Vagina (tissue), 2 donors: ENCODE measurements around the gene C2orf80.

Source experiments
- POLR2A ChIP-seq, 2 donors: fragments of 450-650 bp; IDR thresholded peaks; one replicate each; pipeline ENCODE4 v1.6.1; 2017; ENCODE audit warnings: antibody characterized with exemption in 2 of 2, mild to moderate bottlenecking in 2 of 2, moderate library complexity in 2 of 2
- POLR2AphosphoS5 ChIP-seq, 2 donors: sonication (generic); formaldehyde crosslinking; IDR thresholded peaks; one replicate each; pipeline ENCODE4 v1.9.0; 2017; ENCODE audit warnings: antibody characterized with exemption in 2 of 2, mild to moderate bottlenecking in 2 of 2, low read depth in 1 of 2; ENCODE audit not compliant: insufficient read depth in 1 of 2
- TF ChIP-seq, protein P1 (sequence below), 3 experiments: fragments of 450-650 bp in 2 of 3; fragments of 200-600 bp in 1 of 3; sonication (generic) in 1 of 3; IDR thresholded peaks; one replicate each; pipeline ENCODE4 v1.5.1; 2017 to 2019; ENCODE audit warnings: antibody characterized with exemption in 3 of 3, mild to moderate bottlenecking in 2 of 3, moderate library complexity in 2 of 3

GRCh38 chr2:208125251-208125650, 64.6 kb downstream of the C2orf80 start:
- no peak for TF ChIP-seq POLR2A (IDR thresholded peaks at IDR 0.05)
- TF ChIP-seq, protein P1, sequence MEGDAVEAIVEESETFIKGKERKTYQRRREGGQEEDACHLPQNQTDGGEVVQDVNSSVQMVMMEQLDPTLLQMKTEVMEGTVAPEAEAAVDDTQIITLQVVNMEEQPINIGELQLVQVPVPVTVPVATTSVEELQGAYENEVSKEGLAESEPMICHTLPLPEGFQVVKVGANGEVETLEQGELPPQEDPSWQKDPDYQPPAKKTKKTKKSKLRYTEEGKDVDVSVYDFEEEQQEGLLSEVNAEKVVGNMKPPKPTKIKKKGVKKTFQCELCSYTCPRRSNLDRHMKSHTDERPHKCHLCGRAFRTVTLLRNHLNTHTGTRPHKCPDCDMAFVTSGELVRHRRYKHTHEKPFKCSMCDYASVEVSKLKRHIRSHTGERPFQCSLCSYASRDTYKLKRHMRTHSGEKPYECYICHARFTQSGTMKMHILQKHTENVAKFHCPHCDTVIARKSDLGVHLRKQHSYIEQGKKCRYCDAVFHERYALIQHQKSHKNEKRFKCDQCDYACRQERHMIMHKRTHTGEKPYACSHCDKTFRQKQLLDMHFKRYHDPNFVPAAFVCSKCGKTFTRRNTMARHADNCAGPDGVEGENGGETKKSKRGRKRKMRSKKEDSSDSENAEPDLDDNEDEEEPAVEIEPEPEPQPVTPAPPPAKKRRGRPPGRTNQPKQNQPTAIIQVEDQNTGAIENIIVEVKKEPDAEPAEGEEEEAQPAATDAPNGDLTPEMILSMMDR (IDR thresholded peaks at IDR 0.05), result no peak
- no peak for TF ChIP-seq POLR2AphosphoS5 (IDR thresholded peaks at IDR 0.05; ENCODE audit: insufficient read depth in 1 of 2, low read depth in 1 of 2)
